ENCODE data around the gene PPARD.

Gene PPARD

GRCh38 chr6:35359744-35360348 lies 17.5 kb downstream of the PPARD start:
- FAIRE-seq (no peak), DNase-seq (ENCODE audit: insufficient read length, low spot score) (no peak)

GRCh38 chr6:35360349-35361138 lies 18.2 kb downstream of the PPARD start:
- no peak for TF ChIP-seq CTCF (IDR thresholded peaks at IDR 0.05; ENCODE audit: insufficient read depth, missing control alignments)
- no peak for DNase-seq (ENCODE audit: insufficient read length, low spot score)
- FAIRE-seq: no peak

More at GRCh38 chr6:35359744-35360348, 17.5 kb downstream of the PPARD start:
- TF ChIP-seq CTCF (IDR thresholded peaks at IDR 0.05; ENCODE audit: insufficient read depth, missing control alignments): no peak

- DNase-seq (ENCODE audit: insufficient read length, low spot score): no peak
- no peak for FAIRE-seq
- TF ChIP-seq CTCF (IDR thresholded peaks at IDR 0.05; ENCODE audit: insufficient read depth, missing control alignments): no peak
These were observed 19.8 kb downstream of the PPARD start for GRCh38 chr6:35362200-35362599.

- FAIRE-seq (no peak), DNase-seq (ENCODE audit: insufficient read length, low spot score) (no peak)
- no peak for TF ChIP-seq CTCF (IDR thresholded peaks at IDR 0.05; ENCODE audit: insufficient read depth, missing control alignments)
These were observed 21.0 kb downstream of the PPARD start for GRCh38 chr6:35363293-35363750.

- DNase-seq (ENCODE audit: insufficient read length, low spot score): no peak
- TF ChIP-seq CTCF (IDR thresholded peaks at IDR 0.05; ENCODE audit: insufficient read depth, missing control alignments): no peak
- no peak for FAIRE-seq
These were observed 23.3 kb downstream of the PPARD start for GRCh38 chr6:35365594-35366203.

- no peak for DNase-seq (ENCODE audit: insufficient read length, low spot score)
- FAIRE-seq: no peak
- TF ChIP-seq CTCF (IDR thresholded peaks at IDR 0.05; ENCODE audit: insufficient read depth, missing control alignments): no peak
These were observed 23.8 kb downstream of the PPARD start for GRCh38 chr6:35366204-35366596.

All from D721Med (cell line).